ENCODE results near the gene SYTL5.

The SYTL5 gene

GRCh38 chrX:38009641-38010040 is 3.3 kb downstream of the SYTL5 start:
- H3K36me3 ChIP-seq (ENCODE audit: control insufficient read depth in 2 of 2, insufficient read depth in 2 of 2, low read length in 2 of 2): no peaks in the 10 kb centered on the region
- H3K9me3 ChIP-seq (ENCODE audit: control insufficient read depth in 2 of 2, low read length in 2 of 2): no peaks in the 10 kb centered on the region
- no peak overlapping the region for H3K27ac ChIP-seq (ENCODE audit: low read depth in 2 of 2, low read length in 2 of 2)

GRCh38 chrX:38018766-38019425 is 12.5 kb downstream of the SYTL5 start:
- H3K27ac ChIP-seq (ENCODE audit: low read depth in 2 of 2, low read length in 2 of 2): peak overlapping the region in 1 of 2 donors; percentile 9
- no peak overlapping the region for H3K9ac ChIP-seq (ENCODE audit: low read depth in 1 of 2, low read length in 2 of 2)
- H3K4me1 ChIP-seq (ENCODE audit: control insufficient read depth in 2 of 2, insufficient read depth in 2 of 2, low read length in 2 of 2): no peaks in the 10 kb centered on the region
- H3K36me3 ChIP-seq (ENCODE audit: control insufficient read depth in 2 of 2, insufficient read depth in 2 of 2, low read length in 2 of 2): no peaks in the 10 kb centered on the region
- H3K27me3 ChIP-seq (ENCODE audit: control insufficient read depth in 2 of 2, insufficient read depth in 2 of 2, low read length in 2 of 2): peaks cover 0 to 4% of the 10 kb centered on the region in 2 donors
- H3K9me3 ChIP-seq (ENCODE audit: control insufficient read depth in 2 of 2, low read length in 2 of 2): no peaks in the 10 kb centered on the region
- H3K4me3 ChIP-seq (ENCODE audit: low read length in 2 of 2): no peak overlapping the region

More at GRCh38 chrX:38009641-38010040, 3.3 kb downstream of the SYTL5 start:
- no peak overlapping the region for H3K9ac ChIP-seq (ENCODE audit: low read depth in 1 of 2, low read length in 2 of 2)
- no peak overlapping the region for H3K4me3 ChIP-seq (ENCODE audit: low read length in 2 of 2)
- H3K27me3 ChIP-seq (ENCODE audit: control insufficient read depth in 2 of 2, insufficient read depth in 2 of 2, low read length in 2 of 2): no peaks in the 10 kb centered on the region
- H3K4me1 ChIP-seq (ENCODE audit: control insufficient read depth in 2 of 2, insufficient read depth in 2 of 2, low read length in 2 of 2): no peaks in the 10 kb centered on the region

GRCh38 chrX:38028300-38028699 is 21.9 kb downstream of the SYTL5 start:
- no peaks in the 10 kb centered on the region for H3K9me3 ChIP-seq (ENCODE audit: control insufficient read depth in 2 of 2, low read length in 2 of 2)
- no peak overlapping the region for H3K4me3 ChIP-seq (ENCODE audit: low read length in 2 of 2)

GRCh38 chrX:38036466-38036865 is 30.1 kb downstream of the SYTL5 start:
- Histone ChIP-seq H3K27me3 (ENCODE audit: control insufficient read depth in 2 of 2, insufficient read depth in 2 of 2, low read length in 2 of 2) (peaks cover 0 to 2% of the 10 kb centered on the region in 2 donors), H3K4me3 (ENCODE audit: low read length in 2 of 2) (no peak overlapping the region), H3K27ac (ENCODE audit: low read depth in 2 of 2, low read length in 2 of 2) (no peak overlapping the region), H3K4me1 (ENCODE audit: control insufficient read depth in 2 of 2, insufficient read depth in 2 of 2, low read length in 2 of 2) (no peaks in the 10 kb centered on the region), H3K36me3 (ENCODE audit: control insufficient read depth in 2 of 2, insufficient read depth in 2 of 2, low read length in 2 of 2) (no peaks in the 10 kb centered on the region), H3K9me3 (ENCODE audit: control insufficient read depth in 2 of 2, low read length in 2 of 2) (no peaks in the 10 kb centered on the region), H3K9ac (ENCODE audit: low read depth in 1 of 2, low read length in 2 of 2) (no peak overlapping the region)

More at GRCh38 chrX:38028300-38028699, 21.9 kb downstream of the SYTL5 start:
- H3K27me3 ChIP-seq (ENCODE audit: control insufficient read depth in 2 of 2, insufficient read depth in 2 of 2, low read length in 2 of 2): no peaks in the 10 kb centered on the region
- no peaks in the 10 kb centered on the region for H3K36me3 ChIP-seq (ENCODE audit: control insufficient read depth in 2 of 2, insufficient read depth in 2 of 2, low read length in 2 of 2)
- H3K27ac ChIP-seq (ENCODE audit: low read depth in 2 of 2, low read length in 2 of 2): no peak overlapping the region
- no peak overlapping the region for H3K9ac ChIP-seq (ENCODE audit: low read depth in 1 of 2, low read length in 2 of 2)
- H3K4me1 ChIP-seq (ENCODE audit: control insufficient read depth in 2 of 2, insufficient read depth in 2 of 2, low read length in 2 of 2): no peaks in the 10 kb centered on the region

GRCh38 chrX:38038501-38038900 is 32.1 kb downstream of the SYTL5 start:
- peaks cover 0 to 2% of the 10 kb centered on the region in 2 donors for H3K27me3 ChIP-seq (ENCODE audit: control insufficient read depth in 2 of 2, insufficient read depth in 2 of 2, low read length in 2 of 2)
- no peaks in the 10 kb centered on the region for H3K4me1 ChIP-seq (ENCODE audit: control insufficient read depth in 2 of 2, insufficient read depth in 2 of 2, low read length in 2 of 2)
- H3K9me3 ChIP-seq (ENCODE audit: control insufficient read depth in 2 of 2, low read length in 2 of 2): no peaks in the 10 kb centered on the region
- no peak overlapping the region for H3K27ac ChIP-seq (ENCODE audit: low read depth in 2 of 2, low read length in 2 of 2)
- no peak overlapping the region for H3K9ac ChIP-seq (ENCODE audit: low read depth in 1 of 2, low read length in 2 of 2)
- no peaks in the 10 kb centered on the region for H3K36me3 ChIP-seq (ENCODE audit: control insufficient read depth in 2 of 2, insufficient read depth in 2 of 2, low read length in 2 of 2)
- no peak overlapping the region for H3K4me3 ChIP-seq (ENCODE audit: low read length in 2 of 2)

GRCh38 chrX:38041237-38041636 is 34.9 kb downstream of the SYTL5 start:
- Histone ChIP-seq H3K4me3 (ENCODE audit: low read length in 2 of 2) (no peak overlapping the region), H3K9me3 (ENCODE audit: control insufficient read depth in 2 of 2, low read length in 2 of 2) (no peaks in the 10 kb centered on the region), H3K9ac (ENCODE audit: low read depth in 1 of 2, low read length in 2 of 2) (no peak overlapping the region), H3K36me3 (ENCODE audit: control insufficient read depth in 2 of 2, insufficient read depth in 2 of 2, low read length in 2 of 2) (no peaks in the 10 kb centered on the region), H3K27ac (ENCODE audit: low read depth in 2 of 2, low read length in 2 of 2) (no peak overlapping the region), H3K4me1 (ENCODE audit: control insufficient read depth in 2 of 2, insufficient read depth in 2 of 2, low read length in 2 of 2) (no peaks in the 10 kb centered on the region), H3K27me3 (ENCODE audit: control insufficient read depth in 2 of 2, insufficient read depth in 2 of 2, low read length in 2 of 2) (peaks cover 0 to 2% of the 10 kb centered on the region in 2 donors)

- H3K9ac ChIP-seq (ENCODE audit: low read depth in 1 of 2, low read length in 2 of 2): no peak overlapping the region
- H3K27ac ChIP-seq (ENCODE audit: low read depth in 2 of 2, low read length in 2 of 2): no peak overlapping the region
- H3K27me3 ChIP-seq (ENCODE audit: control insufficient read depth in 2 of 2, insufficient read depth in 2 of 2, low read length in 2 of 2): no peaks in the 10 kb centered on the region
- H3K4me3 ChIP-seq (ENCODE audit: low read length in 2 of 2): no peak overlapping the region
- no peaks in the 10 kb centered on the region for H3K9me3 ChIP-seq (ENCODE audit: control insufficient read depth in 2 of 2, low read length in 2 of 2)
- no peaks in the 10 kb centered on the region for H3K36me3 ChIP-seq (ENCODE audit: control insufficient read depth in 2 of 2, insufficient read depth in 2 of 2, low read length in 2 of 2)
- no peaks in the 10 kb centered on the region for H3K4me1 ChIP-seq (ENCODE audit: control insufficient read depth in 2 of 2, insufficient read depth in 2 of 2, low read length in 2 of 2)
Measured at GRCh38 chrX:38044701-38045100, 38.3 kb downstream of the SYTL5 start.

GRCh38 chrX:38045538-38046096 is 39.3 kb downstream of the SYTL5 start:
- no peaks in the 10 kb centered on the region for H3K9me3 ChIP-seq (ENCODE audit: control insufficient read depth in 2 of 2, low read length in 2 of 2)
- no peak overlapping the region for H3K4me3 ChIP-seq (ENCODE audit: low read length in 2 of 2)
- no peaks in the 10 kb centered on the region for H3K4me1 ChIP-seq (ENCODE audit: control insufficient read depth in 2 of 2, insufficient read depth in 2 of 2, low read length in 2 of 2)
- H3K9ac ChIP-seq (ENCODE audit: low read depth in 1 of 2, low read length in 2 of 2): no peak overlapping the region
- H3K27ac ChIP-seq (ENCODE audit: low read depth in 2 of 2, low read length in 2 of 2): no peak overlapping the region
- H3K27me3 ChIP-seq (ENCODE audit: control insufficient read depth in 2 of 2, insufficient read depth in 2 of 2, low read length in 2 of 2): no peaks in the 10 kb centered on the region
- H3K36me3 ChIP-seq (ENCODE audit: control insufficient read depth in 2 of 2, insufficient read depth in 2 of 2, low read length in 2 of 2): no peaks in the 10 kb centered on the region

GRCh38 chrX:38048886-38049285 is 42.5 kb downstream of the SYTL5 start:
- Histone ChIP-seq H3K9ac (ENCODE audit: low read depth in 1 of 2, low read length in 2 of 2) (no peak overlapping the region), H3K27me3 (ENCODE audit: control insufficient read depth in 2 of 2, insufficient read depth in 2 of 2, low read length in 2 of 2) (no peaks in the 10 kb centered on the region), H3K4me1 (ENCODE audit: control insufficient read depth in 2 of 2, insufficient read depth in 2 of 2, low read length in 2 of 2) (no peaks in the 10 kb centered on the region), H3K9me3 (ENCODE audit: control insufficient read depth in 2 of 2, low read length in 2 of 2) (no peaks in the 10 kb centered on the region), H3K27ac (ENCODE audit: low read depth in 2 of 2, low read length in 2 of 2) (no peak overlapping the region), H3K4me3 (ENCODE audit: low read length in 2 of 2) (no peak overlapping the region), H3K36me3 (ENCODE audit: control insufficient read depth in 2 of 2, insufficient read depth in 2 of 2, low read length in 2 of 2) (no peaks in the 10 kb centered on the region)

- no peak overlapping the region for H3K4me3 ChIP-seq (ENCODE audit: low read length in 2 of 2)
- H3K27me3 ChIP-seq (ENCODE audit: control insufficient read depth in 2 of 2, insufficient read depth in 2 of 2, low read length in 2 of 2): no peaks in the 10 kb centered on the region
- H3K36me3 ChIP-seq (ENCODE audit: control insufficient read depth in 2 of 2, insufficient read depth in 2 of 2, low read length in 2 of 2): no peaks in the 10 kb centered on the region
Measured at GRCh38 chrX:38050806-38051205, 44.5 kb downstream of the SYTL5 start.

More at GRCh38 chrX:38050806-38051205, 44.5 kb downstream of the SYTL5 start:
- Histone ChIP-seq H3K27ac (ENCODE audit: low read depth in 2 of 2, low read length in 2 of 2) (no peak overlapping the region), H3K9ac (ENCODE audit: low read depth in 1 of 2, low read length in 2 of 2) (no peak overlapping the region), H3K9me3 (ENCODE audit: control insufficient read depth in 2 of 2, low read length in 2 of 2) (no peaks in the 10 kb centered on the region), H3K4me1 (ENCODE audit: control insufficient read depth in 2 of 2, insufficient read depth in 2 of 2, low read length in 2 of 2) (no peaks in the 10 kb centered on the region)
